ENCODE results near the gene FGR. TPM values are rescaled to one million over a fixed set of nuclear protein-coding genes. Genes with fewer than 3 reads are reported as not detected.

The FGR gene
- total and polyA plus RNA-seq, 2 of the 13 experiments (the other 11 are each of a cell fraction or from before 2014, with no cell fraction given), result not detected

DNA sequence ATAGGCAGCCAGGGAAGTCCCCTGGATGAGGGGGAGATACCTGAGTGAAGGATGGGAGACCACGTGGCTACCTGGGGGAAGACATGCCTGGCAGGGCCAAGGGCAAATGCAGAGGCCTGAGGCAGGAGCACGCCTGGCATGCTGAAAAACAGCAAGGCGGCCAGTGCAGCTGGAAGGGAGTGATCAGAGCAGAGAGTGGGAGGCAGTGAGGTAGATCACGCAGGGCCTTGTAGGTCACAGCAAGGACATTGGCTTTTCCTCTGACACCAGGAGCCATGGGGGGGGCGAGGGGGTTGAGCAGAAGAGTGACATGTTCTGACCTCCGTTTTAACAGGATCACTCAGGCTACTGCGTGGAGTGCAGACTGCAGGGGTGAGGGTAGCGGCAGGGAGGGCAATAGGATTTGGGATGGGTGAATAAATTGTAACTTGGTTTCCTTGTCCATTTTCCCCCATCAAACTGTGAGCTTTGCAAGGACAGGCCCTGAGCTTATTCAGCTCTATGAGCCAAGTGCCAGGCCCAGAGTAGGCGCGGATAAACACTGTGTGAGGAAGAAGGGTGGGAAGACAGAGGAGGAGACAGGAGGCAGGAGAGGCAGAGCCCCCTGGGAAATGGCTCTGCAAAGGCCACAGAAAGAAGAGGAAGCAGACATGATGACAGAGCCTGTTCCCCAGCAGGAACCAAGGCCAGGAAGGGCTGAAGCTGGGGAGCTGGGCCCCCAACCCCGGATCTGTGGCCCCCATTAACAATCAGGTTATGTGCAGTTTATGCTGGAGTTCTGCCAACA, 20.4 kb upstream of the FGR start (continued):
- TF ChIP-seq, protein P1, sequence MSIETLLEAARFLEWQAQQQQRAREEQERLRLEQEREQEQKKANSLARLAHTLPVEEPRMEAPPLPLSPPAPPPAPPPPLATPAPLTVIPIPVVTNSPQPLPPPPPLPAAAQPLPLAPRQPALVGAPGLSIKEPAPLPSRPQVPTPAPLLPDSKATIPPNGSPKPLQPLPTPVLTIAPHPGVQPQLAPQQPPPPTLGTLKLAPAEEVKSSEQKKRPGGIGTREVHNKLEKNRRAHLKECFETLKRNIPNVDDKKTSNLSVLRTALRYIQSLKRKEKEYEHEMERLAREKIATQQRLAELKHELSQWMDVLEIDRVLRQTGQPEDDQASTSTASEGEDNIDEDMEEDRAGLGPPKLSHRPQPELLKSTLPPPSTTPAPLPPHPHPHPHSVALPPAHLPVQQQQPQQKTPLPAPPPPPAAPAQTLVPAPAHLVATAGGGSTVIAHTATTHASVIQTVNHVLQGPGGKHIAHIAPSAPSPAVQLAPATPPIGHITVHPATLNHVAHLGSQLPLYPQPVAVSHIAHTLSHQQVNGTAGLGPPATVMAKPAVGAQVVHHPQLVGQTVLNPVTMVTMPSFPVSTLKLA (IDR thresholded peaks at IDR 0.05), result peak; percentile 51; the same call in 1 of the 2 replicates
- TF ChIP-seq ZNF878 (CRISPR knock-in tag; IDR thresholded peaks at IDR 0.05) (no peak), ZNF749 (CRISPR knock-in tag; IDR thresholded peaks at IDR 0.05; ENCODE audit: borderline replicate concordance) (no peak), ZNF543 (CRISPR knock-in tag; IDR thresholded peaks at IDR 0.05) (no peak), BRCA1 (CRISPR knock-in tag; IDR thresholded peaks at IDR 0.05) (no peak), ZNF230 (CRISPR knock-in tag; IDR thresholded peaks at IDR 0.05) (no peak), ZFX (CRISPR knock-in tag; IDR thresholded peaks at IDR 0.05; ENCODE audit: low read depth) (peak; percentile 16; the same call in 1 of the 2 replicates), HNRNPH1 (optimal IDR thresholded peaks at IDR 0.05; ENCODE audit: low read depth, low read length) (no peak), ZSCAN25 (CRISPR knock-in tag; IDR thresholded peaks at IDR 0.05) (peak; percentile 84; the same call in 1 of the 2 replicates)
- TF ChIP-seq, protein P2, sequence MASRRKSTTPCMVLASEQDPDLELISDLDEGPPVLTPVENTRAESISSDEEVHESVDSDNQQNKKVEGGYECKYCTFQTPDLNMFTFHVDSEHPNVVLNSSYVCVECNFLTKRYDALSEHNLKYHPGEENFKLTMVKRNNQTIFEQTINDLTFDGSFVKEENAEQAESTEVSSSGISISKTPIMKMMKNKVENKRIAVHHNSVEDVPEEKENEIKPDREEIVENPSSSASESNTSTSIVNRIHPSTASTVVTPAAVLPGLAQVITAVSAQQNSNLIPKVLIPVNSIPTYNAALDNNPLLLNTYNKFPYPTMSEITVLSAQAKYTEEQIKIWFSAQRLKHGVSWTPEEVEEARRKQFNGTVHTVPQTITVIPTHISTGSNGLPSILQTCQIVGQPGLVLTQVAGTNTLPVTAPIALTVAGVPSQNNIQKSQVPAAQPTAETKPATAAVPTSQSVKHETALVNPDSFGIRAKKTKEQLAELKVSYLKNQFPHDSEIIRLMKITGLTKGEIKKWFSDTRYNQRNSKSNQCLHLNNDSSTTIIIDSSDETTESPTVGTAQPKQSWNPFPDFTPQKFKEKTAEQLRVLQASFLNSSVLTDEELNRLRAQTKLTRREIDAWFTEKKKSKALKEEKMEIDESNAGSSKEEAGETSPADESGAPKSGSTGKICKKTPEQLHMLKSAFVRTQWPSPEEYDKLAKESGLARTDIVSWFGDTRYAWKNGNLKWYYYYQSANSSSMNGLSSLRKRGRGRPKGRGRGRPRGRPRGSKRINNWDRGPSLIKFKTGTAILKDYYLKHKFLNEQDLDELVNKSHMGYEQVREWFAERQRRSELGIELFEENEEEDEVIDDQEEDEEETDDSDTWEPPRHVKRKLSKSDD (CRISPR knock-in tag; IDR thresholded peaks at IDR 0.05; ENCODE audit: low read depth), result no peak
- TF ChIP-seq, protein P3, sequence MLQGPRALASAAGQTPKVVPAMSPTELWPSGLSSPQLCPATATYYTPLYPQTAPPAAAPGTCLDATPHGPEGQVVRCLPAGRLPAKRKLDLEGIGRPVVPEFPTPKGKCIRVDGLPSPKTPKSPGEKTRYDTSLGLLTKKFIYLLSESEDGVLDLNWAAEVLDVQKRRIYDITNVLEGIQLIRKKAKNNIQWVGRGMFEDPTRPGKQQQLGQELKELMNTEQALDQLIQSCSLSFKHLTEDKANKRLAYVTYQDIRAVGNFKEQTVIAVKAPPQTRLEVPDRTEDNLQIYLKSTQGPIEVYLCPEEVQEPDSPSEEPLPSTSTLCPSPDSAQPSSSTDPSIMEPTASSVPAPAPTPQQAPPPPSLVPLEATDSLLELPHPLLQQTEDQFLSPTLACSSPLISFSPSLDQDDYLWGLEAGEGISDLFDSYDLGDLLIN (CRISPR knock-in tag; IDR thresholded peaks at IDR 0.05; ENCODE audit: borderline replicate concordance), result no peak
- TF ChIP-seq, protein P4, sequence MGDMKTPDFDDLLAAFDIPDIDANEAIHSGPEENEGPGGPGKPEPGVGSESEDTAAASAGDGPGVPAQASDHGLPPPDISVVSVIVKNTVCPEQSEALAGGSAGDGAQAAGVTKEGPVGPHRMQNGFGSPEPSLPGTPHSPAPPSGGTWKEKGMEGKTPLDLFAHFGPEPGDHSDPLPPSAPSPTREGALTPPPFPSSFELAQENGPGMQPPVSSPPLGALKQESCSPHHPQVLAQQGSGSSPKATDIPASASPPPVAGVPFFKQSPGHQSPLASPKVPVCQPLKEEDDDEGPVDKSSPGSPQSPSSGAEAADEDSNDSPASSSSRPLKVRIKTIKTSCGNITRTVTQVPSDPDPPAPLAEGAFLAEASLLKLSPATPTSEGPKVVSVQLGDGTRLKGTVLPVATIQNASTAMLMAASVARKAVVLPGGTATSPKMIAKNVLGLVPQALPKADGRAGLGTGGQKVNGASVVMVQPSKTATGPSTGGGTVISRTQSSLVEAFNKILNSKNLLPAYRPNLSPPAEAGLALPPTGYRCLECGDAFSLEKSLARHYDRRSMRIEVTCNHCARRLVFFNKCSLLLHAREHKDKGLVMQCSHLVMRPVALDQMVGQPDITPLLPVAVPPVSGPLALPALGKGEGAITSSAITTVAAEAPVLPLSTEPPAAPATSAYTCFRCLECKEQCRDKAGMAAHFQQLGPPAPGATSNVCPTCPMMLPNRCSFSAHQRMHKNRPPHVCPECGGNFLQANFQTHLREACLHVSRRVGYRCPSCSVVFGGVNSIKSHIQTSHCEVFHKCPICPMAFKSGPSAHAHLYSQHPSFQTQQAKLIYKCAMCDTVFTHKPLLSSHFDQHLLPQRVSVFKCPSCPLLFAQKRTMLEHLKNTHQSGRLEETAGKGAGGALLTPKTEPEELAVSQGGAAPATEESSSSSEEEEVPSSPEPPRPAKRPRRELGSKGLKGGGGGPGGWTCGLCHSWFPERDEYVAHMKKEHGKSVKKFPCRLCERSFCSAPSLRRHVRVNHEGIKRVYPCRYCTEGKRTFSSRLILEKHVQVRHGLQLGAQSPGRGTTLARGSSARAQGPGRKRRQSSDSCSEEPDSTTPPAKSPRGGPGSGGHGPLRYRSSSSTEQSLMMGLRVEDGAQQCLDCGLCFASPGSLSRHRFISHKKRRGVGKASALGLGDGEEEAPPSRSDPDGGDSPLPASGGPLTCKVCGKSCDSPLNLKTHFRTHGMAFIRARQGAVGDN (CRISPR knock-in tag; IDR thresholded peaks at IDR 0.05), result peak; percentile 54
- TF ChIP-seq, protein P5, sequence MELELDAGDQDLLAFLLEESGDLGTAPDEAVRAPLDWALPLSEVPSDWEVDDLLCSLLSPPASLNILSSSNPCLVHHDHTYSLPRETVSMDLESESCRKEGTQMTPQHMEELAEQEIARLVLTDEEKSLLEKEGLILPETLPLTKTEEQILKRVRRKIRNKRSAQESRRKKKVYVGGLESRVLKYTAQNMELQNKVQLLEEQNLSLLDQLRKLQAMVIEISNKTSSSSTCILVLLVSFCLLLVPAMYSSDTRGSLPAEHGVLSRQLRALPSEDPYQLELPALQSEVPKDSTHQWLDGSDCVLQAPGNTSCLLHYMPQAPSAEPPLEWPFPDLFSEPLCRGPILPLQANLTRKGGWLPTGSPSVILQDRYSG (CRISPR knock-in tag; IDR thresholded peaks at IDR 0.05), result no peak
- TF ChIP-seq, protein P6, sequence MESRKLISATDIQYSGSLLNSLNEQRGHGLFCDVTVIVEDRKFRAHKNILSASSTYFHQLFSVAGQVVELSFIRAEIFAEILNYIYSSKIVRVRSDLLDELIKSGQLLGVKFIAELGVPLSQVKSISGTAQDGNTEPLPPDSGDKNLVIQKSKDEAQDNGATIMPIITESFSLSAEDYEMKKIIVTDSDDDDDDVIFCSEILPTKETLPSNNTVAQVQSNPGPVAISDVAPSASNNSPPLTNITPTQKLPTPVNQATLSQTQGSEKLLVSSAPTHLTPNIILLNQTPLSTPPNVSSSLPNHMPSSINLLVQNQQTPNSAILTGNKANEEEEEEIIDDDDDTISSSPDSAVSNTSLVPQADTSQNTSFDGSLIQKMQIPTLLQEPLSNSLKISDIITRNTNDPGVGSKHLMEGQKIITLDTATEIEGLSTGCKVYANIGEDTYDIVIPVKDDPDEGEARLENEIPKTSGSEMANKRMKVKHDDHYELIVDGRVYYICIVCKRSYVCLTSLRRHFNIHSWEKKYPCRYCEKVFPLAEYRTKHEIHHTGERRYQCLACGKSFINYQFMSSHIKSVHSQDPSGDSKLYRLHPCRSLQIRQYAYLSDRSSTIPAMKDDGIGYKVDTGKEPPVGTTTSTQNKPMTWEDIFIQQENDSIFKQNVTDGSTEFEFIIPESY (CRISPR knock-in tag; IDR thresholded peaks at IDR 0.05), result no peak
- TF ChIP-seq, protein P7, sequence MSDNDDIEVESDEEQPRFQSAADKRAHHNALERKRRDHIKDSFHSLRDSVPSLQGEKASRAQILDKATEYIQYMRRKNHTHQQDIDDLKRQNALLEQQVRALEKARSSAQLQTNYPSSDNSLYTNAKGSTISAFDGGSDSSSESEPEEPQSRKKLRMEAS (IDR thresholded peaks at IDR 0.05), result peak; percentile 52; the same call in 1 of the 2 replicates
